Tibial nerve (tissue), 4 donors: ENCODE measurements around the gene PANX3. TPM values are rescaled to one million over a fixed set of nuclear protein-coding genes. Genes with fewer than 3 reads are reported as not detected.

Source experiments
- DNase-seq, 2 donors: peaks; one replicate each; pipeline ENCODE4 v3.0.0-alpha.2; 2019; ENCODE audit warnings: low spot score in 2 of 2
- H3K27ac ChIP-seq, 4 donors: fragments of 200-600 bp; sonication (generic) in 3 of 4; one replicate each; pipeline ENCODE4 v1.5.1; 2017 to 2019; ENCODE audit warnings: mild to moderate bottlenecking in 1 of 4
- H3K27me3 ChIP-seq, 2 donors: fragments of 200-600 bp; sonication (generic) in 1 of 2; one replicate each; pipeline versions ENCODE4 v1.5.1 to v1.6.0; 2017 to 2019
- H3K36me3 ChIP-seq, 3 donors: fragments of 200-600 bp; sonication (generic); one replicate each; pipeline ENCODE4 v1.5.1; 2018 to 2019
- H3K4me1 ChIP-seq, 4 donors: fragments of 200-600 bp; sonication (generic) in 3 of 4; one replicate each; pipeline ENCODE4 v1.5.1; 2017 to 2019
- H3K4me3 ChIP-seq, 4 donors: fragments of 200-600 bp; sonication (generic) in 3 of 4; one replicate each; pipeline ENCODE4 v1.5.1; 2017 to 2019; ENCODE audit warnings: mild to moderate bottlenecking in 1 of 4, moderate library complexity in 1 of 4
- H3K9me3 ChIP-seq, 4 donors: fragments of 200-600 bp; sonication (generic) in 3 of 4; one replicate each; pipeline ENCODE4 v1.5.1; 2017 to 2019
- CTCF ChIP-seq, 5 experiments: fragments of 200-600 bp in 3 of 5; fragments of 450-650 bp in 2 of 5; sonication (generic) in 3 of 5; IDR thresholded peaks; one replicate each; pipeline ENCODE4 v1.5.1; 2016 to 2019; ENCODE audit warnings: antibody characterized with exemption in 5 of 5, mild to moderate bottlenecking in 3 of 5, moderate library complexity in 2 of 5
- EP300 ChIP-seq, 2 donors: sonication (generic); formaldehyde crosslinking; IDR thresholded peaks; one replicate each; pipeline ENCODE4 v1.6.1; 2017; ENCODE audit warnings: antibody characterized with exemption in 2 of 2, mild to moderate bottlenecking in 1 of 2
- POLR2A ChIP-seq, 2 donors: fragments of 450-650 bp; IDR thresholded peaks; one replicate each; pipeline ENCODE4 v1.6.1; 2017; ENCODE audit warnings: antibody characterized with exemption in 2 of 2, mild to moderate bottlenecking in 2 of 2, moderate library complexity in 2 of 2
- WGBS, 2 donors: methylation state at CpG; one replicate each; pipeline ENCODE4 v1.1.5; 2018; 5-methylcytosine and 5-hydroxymethylcytosine counted together
- small RNA-seq: library from RNA; depleted of rRNA; stranded (forward); fragments of <200 nt; gene quantifications from one replicate; pipeline ENCODE3, GENCODE V24; 2016
- total RNA-seq, 4 donors: library from RNA; depleted of rRNA; stranded (reverse); fragments of >200 nt; gene quantifications; one replicate each; pipeline ENCODE4 v1.1.0, GENCODE V29; 2016

PANX3 gene
- total RNA-seq, 4 donors from 2014 or later, result not detected

- DNase-seq, result no peak
- Histone ChIP-seq H3K36me3 (peaks cover 0 to 34% (median 0%) of the 10 kb centered on the region in 3 donors), H3K4me1 (no peaks in the 10 kb centered on the region), H3K4me3 (no peak overlapping the region), H3K27me3 (no peaks in the 10 kb centered on the region), H3K9me3 (no peaks in the 10 kb centered on the region), H3K27ac (no peak overlapping the region)
- TF ChIP-seq EP300 (IDR thresholded peaks at IDR 0.05), result no peak
- TF ChIP-seq CTCF (IDR thresholded peaks at IDR 0.05), result no peak
- TF ChIP-seq POLR2A (IDR thresholded peaks at IDR 0.05), result no peak
Observed at GRCh38 chr11:124661553-124661952, 50.3 kb downstream of the PANX3 start.

- H3K36me3 ChIP-seq, result peaks cover 0 to 37% (median 0%) of the 10 kb centered on the region in 3 donors
Observed at GRCh38 chr11:124662106-124662505, 50.9 kb downstream of the PANX3 start.

GRCh38 chr11:124663861-124664260 is 52.6 kb downstream of the PANX3 start:
- H3K9me3 ChIP-seq, result no peaks in the 10 kb centered on the region
- H3K27me3 ChIP-seq, result no peaks in the 10 kb centered on the region
- H3K4me1 ChIP-seq, result no peaks in the 10 kb centered on the region
- no peak overlapping the region for H3K27ac ChIP-seq
- no peak for DNase-seq
- no peak overlapping the region for H3K4me3 ChIP-seq
- H3K36me3 ChIP-seq, result peaks cover 0 to 37% (median 0%) of the 10 kb centered on the region in 3 donors
- WGBS, 2 donors, result 89 to 91% methylated on average over 2 of the region's 2 CpGs
- no peak for TF ChIP-seq POLR2A (IDR thresholded peaks at IDR 0.05)
- no peak for TF ChIP-seq CTCF (IDR thresholded peaks at IDR 0.05)
- no peak for TF ChIP-seq EP300 (IDR thresholded peaks at IDR 0.05)

More at GRCh38 chr11:124662106-124662505, 50.9 kb downstream of the PANX3 start:
- Histone ChIP-seq H3K9me3 (no peaks in the 10 kb centered on the region), H3K27me3 (no peaks in the 10 kb centered on the region), H3K4me3 (no peak overlapping the region), H3K4me1 (no peaks in the 10 kb centered on the region), H3K27ac (no peak overlapping the region)
- TF ChIP-seq POLR2A (IDR thresholded peaks at IDR 0.05) (no peak), EP300 (IDR thresholded peaks at IDR 0.05) (no peak), CTCF (IDR thresholded peaks at IDR 0.05) (no peak)
- DNase-seq, result no peak
- WGBS, 2 donors, result 82 to 83% methylated on average over 4 of the region's 4 CpGs

- H3K27ac ChIP-seq, result no peak overlapping the region
- DNase-seq, result no peak
- no peak for TF ChIP-seq EP300 (IDR thresholded peaks at IDR 0.05)
- TF ChIP-seq POLR2A (IDR thresholded peaks at IDR 0.05), result no peak
- TF ChIP-seq CTCF (IDR thresholded peaks at IDR 0.05), result no peak
- H3K9me3 ChIP-seq, result no peaks in the 10 kb centered on the region
- WGBS, 2 donors, result 95 to 96% methylated on average over 3 of the region's 3 CpGs
- H3K4me3 ChIP-seq, result no peak overlapping the region
- peaks cover 0 to 3% (median 0%) of the 10 kb centered on the region in 4 donors for H3K4me1 ChIP-seq
- no peaks in the 10 kb centered on the region for H3K27me3 ChIP-seq
- H3K36me3 ChIP-seq, result peaks cover 0 to 34% (median 0%) of the 10 kb centered on the region in 3 donors
Observed at GRCh38 chr11:124667601-124668000, 56.4 kb downstream of the PANX3 start.

- peaks cover 0 to 29% (median 0%) of the 10 kb centered on the region in 3 donors for H3K36me3 ChIP-seq
- H3K4me3 ChIP-seq, result no peak overlapping the region
- TF ChIP-seq CTCF (IDR thresholded peaks at IDR 0.05) (peak; percentile 68 to 86 (median 70)), POLR2A (IDR thresholded peaks at IDR 0.05) (no peak), EP300 (IDR thresholded peaks at IDR 0.05) (peak in 1 of 2 donors; percentile 11)
- H3K27ac ChIP-seq, result no peak overlapping the region
- DNase-seq, result peak in 1 of 2 donors; percentile 78
- H3K9me3 ChIP-seq, result no peaks in the 10 kb centered on the region
- 18% methylated on average over 8 of the region's 8 CpGs for WGBS, 2 donors
- peaks cover 0 to 10% (median 1%) of the 10 kb centered on the region in 4 donors for H3K4me1 ChIP-seq
- no peaks in the 10 kb centered on the region for H3K27me3 ChIP-seq
Observed at GRCh38 chr11:124669193-124669592, 58.0 kb downstream of the PANX3 start.

Small RNAs within 50 kb of the gene (small RNA-seq; reads per million reads assigned to genes)
- not detected for gene RNA5SP352

Other genes starting within 250 kb of the PANX3 start
- gene OR8B2, start 226.9 kb upstream of the PANX3 start, total RNA-seq, result not detected
- gene OR8B3, start 212.4 kb upstream of the PANX3 start, total RNA-seq, result not detected
- not detected for gene OR8B4, start 186.6 kb upstream of the PANX3 start, total RNA-seq
- not detected for gene OR8B8, start 165.7 kb upstream of the PANX3 start, total RNA-seq
- gene OR8B12, start 67.8 kb upstream of the PANX3 start, total RNA-seq, result not detected
- gene OR8A1, start 41.4 kb upstream of the PANX3 start, total RNA-seq, result not detected
- gene TBRG1, start 11.4 kb downstream of the PANX3 start, total RNA-seq, result 10 to 100 TPM; 32.7 to 45.4 (median 36.4) TPM
- 10 to 100 TPM in 1 of 4 donors, 1 to 10 TPM in 3; 6.5 to 20.0 (median 8.2) TPM for gene SIAE, start 62.3 kb downstream of the PANX3 start, total RNA-seq
- 1 to 10 TPM; 1.2 to 7.1 (median 3.3) TPM for gene SPA17, start 62.5 kb downstream of the PANX3 start, total RNA-seq
- 1 to 10 TPM in 3 of 4 donors, not detected in 1; 1.4 to 3.1 (median 2.4) TPM for gene NRGN, start 128.5 kb downstream of the PANX3 start, total RNA-seq
- gene VSIG2, start 140.8 kb downstream of the PANX3 start, total RNA-seq, result 1 to 10 TPM in 2 of 4 donors, not detected in 2; 1.5 to 2.4 TPM
- 10 to 100 TPM; 18.6 to 45.9 (median 33.0) TPM for gene ESAM, start 150.9 kb downstream of the PANX3 start, total RNA-seq
- 10 to 100 TPM; 19.8 to 32.8 (median 23.5) TPM for gene MSANTD2, start 189.0 kb downstream of the PANX3 start, total RNA-seq